SK-N-MC (cell line): Measurements from ENCODE around the gene NRDE2.
"Not testable (repeated sequence)": the region's sequence is repeated elsewhere in the genome, so short reads cannot be mapped to it uniquely, and the experiment has no call there.

Experiments
- DNase-seq: peaks from one replicate; pipeline ENCODE4 v3.0.0-alpha.2; 2011; ENCODE audit warnings: low read depth, low spot score
- H3K27ac ChIP-seq: fragments of 200-600 bp; sonication (generic); 2 replicates; pipeline ENCODE4 v1.5.1; 2016; ENCODE audit warnings: mixed run types
- H3K36me3 ChIP-seq: fragments of 200-600 bp; sonication (generic); 2 replicates; pipeline ENCODE4 v1.6.1; 2017; ENCODE audit warnings: antibody characterized with exemption, low read length, mixed read lengths; ENCODE audit not compliant: insufficient read depth
- H3K4me3 ChIP-seq: fragments of 200-600 bp; sonication (generic); 2 replicates; pipeline ENCODE4 v1.5.1; 2016
- H3K9ac ChIP-seq: fragments of 200-600 bp; sonication (generic); 2 replicates; pipeline ENCODE4 v1.8.0; 2017; ENCODE audit warnings: mixed run types, mixed read lengths; ENCODE audit not compliant: insufficient read length
- H3K9me3 ChIP-seq: fragments of 200-600 bp; sonication (generic); 2 replicates; pipeline ENCODE4 v1.6.1; 2017; ENCODE audit warnings: low read depth, mild to moderate bottlenecking, antibody characterized with exemption, low read length, moderate library complexity, mixed read lengths
- EZH2 ChIP-seq: fragments of 200-600 bp; sonication (generic); IDR thresholded peaks from one replicate; pipeline ENCODE4 v1.6.1; 2017; ENCODE audit warnings: antibody characterized with exemption
- FOXP2 ChIP-seq: optimal IDR thresholded peaks from 2 replicates; pipeline ENCODE3; 2011; ENCODE audit warnings: mild to moderate bottlenecking, moderate library complexity; ENCODE audit not compliant: insufficient read depth; ENCODE audit errors: extremely low read length, control extremely low read depth
- POLR2AphosphoS5 ChIP-seq: IDR thresholded peaks from 2 replicates; pipeline ENCODE4 v1.6.1; 2012; ENCODE audit warnings: mild to moderate bottlenecking, low read depth, low read length, borderline replicate concordance

The NRDE2 gene

DNA sequence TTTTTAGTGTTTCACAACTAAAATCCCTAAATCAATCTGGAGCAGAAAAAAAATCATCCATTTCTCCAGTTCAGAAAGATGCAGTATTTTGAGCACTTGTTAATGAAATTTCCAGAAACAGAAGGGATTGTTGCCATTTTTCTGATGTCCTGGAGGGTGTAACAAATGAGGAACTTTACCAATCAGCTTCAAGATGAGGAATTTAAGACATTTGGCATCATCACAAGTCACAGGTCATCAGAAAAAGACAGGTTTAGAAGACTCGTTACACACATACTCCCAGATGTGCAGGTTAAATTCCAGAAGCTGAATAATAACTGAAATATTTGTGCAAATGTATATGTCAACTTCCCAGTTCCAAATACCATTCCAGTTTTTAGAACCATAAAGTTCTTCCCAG is 75.9 kb downstream of the NRDE2 start:
- Histone ChIP-seq H3K9ac (peak overlapping the region; percentile 100), H3K36me3 (peaks cover 29% of the 10 kb centered on the region), H3K4me3 (peak overlapping the region; percentile 84), H3K9me3 (no peaks in the 10 kb centered on the region), H3K27ac (peak overlapping the region; percentile 91; the same call in 1 of the 2 replicates)
- DNase-seq, result no peak
- TF ChIP-seq POLR2AphosphoS5, result no peak
- no peak for TF ChIP-seq EZH2
- no peak for TF ChIP-seq FOXP2

DNA sequence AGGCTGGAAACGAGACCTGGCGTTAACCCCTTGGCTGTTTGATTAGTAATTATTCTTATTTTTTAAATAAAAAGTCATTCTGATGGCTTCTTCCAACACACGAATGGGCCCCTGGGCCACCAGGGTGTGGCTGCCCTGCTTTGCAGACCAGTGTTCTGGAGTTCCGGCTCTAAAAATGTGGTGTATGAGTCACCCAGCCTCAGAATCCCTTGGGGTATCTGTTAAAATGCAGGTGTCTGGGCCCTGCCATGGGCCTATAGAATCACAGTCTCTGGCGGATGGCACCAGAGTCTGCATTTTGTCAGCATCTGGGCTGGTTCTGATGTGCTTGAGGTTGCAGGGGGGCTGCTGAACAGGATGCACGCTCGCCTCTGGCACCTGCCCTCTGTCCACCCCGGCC is 77.9 kb downstream of the NRDE2 start:
- no peak for TF ChIP-seq POLR2AphosphoS5
- TF ChIP-seq FOXP2, result no peak
- TF ChIP-seq EZH2, result no peak
- Histone ChIP-seq H3K9me3 (no peaks in the 10 kb centered on the region), H3K27ac (no peak overlapping the region), H3K36me3 (peaks cover 11% of the 10 kb centered on the region), H3K9ac (no peak overlapping the region), H3K4me3 (no peak overlapping the region)
- DNase-seq, result no peak

DNA sequence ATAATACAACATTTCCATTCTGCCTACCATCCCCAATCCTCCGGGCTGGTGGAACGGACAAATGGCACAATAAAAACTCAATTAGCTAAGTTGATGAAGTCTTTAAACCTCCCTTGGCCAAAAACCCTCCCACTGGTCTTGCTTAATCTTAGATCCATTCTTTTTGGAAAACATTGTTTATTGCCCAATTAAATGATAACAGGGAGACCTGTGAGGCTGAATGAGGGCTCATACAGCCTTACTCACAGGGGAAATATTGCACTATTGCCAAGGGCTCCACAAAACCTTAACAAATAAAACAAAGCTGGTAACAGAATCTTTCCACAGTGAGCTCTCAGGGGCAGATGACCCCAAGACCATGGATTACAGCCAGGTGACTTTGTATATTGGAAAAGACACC is 83.1 kb downstream of the NRDE2 start:
- no peaks in the 10 kb centered on the region for H3K36me3 ChIP-seq
- H3K9ac ChIP-seq, result no peak overlapping the region
- H3K4me3 ChIP-seq, result no peak overlapping the region
- TF ChIP-seq POLR2AphosphoS5 (no peak), EZH2 (no peak), FOXP2 (no peak)
- H3K9me3 ChIP-seq, result no peaks in the 10 kb centered on the region
- no peak overlapping the region for H3K27ac ChIP-seq
- no peak for DNase-seq

DNA sequence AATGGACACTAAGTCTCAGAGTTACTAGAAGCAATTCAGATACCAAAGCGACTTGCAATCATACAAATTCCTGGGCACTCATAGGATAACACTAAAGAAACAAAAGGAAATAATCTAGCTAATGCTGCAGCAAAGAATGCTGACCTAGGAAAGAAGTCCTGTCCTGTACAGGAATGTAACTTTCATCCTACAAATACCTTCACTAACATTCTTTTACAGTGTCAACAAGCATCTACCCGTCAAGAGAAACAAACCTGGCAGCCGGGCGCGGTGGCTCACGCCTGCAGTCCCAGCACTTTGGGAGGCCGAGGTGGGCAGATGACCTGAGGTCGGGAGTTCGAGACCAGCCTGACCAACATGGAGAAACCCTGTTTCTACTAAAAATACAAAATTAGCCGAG is 84.3 kb downstream of the NRDE2 start:
- not testable (repeated sequence) for H3K36me3 ChIP-seq, DNase-seq, H3K9me3 ChIP-seq, H3K27ac ChIP-seq, H3K4me3 ChIP-seq, H3K9ac ChIP-seq

DNA sequence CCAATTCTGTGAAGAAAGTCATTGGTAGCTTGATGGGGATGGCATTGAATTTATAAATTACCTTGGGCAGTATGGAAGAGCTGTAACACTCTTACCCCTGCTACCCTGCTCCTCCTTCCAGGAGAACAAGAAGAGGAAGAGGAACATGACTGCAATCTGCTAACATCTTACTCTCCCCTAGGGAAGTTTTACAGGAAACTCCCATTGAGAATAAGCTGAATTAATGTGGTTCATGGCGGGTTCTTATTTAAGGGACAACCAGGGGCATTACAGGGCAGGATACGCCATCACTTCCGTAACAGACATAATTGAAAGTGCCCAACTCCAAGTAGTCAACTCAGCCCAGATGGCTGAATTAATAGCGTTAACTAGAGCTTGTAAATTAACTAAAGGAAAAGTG is 84.8 kb downstream of the NRDE2 start:
- no peaks in the 10 kb centered on the region for H3K9me3 ChIP-seq

DNA sequence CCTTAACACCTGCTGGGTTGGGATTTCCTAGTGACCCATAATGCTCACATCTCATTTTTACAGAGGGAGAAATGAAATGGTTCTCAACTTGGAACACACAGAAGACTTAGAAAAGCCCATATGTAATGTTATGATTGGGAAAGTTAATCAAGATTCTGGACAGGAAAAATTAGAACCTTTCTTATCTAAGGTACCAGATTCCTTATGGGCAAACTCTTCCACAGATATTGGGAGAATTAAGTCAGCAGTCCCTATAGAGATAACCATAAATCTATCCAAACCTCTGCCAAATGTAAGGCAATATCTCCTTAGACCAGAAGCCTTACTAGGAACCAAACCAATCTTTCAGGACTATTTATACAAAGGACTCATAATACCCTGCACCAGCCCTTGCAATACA is 89.3 kb downstream of the NRDE2 start:
- no peak for TF ChIP-seq POLR2AphosphoS5
- TF ChIP-seq EZH2, result no peak
- no peak for TF ChIP-seq FOXP2
- H3K4me3 ChIP-seq, result no peak overlapping the region
- DNase-seq, result no peak
- no peak overlapping the region for H3K9ac ChIP-seq
- no peak overlapping the region for H3K27ac ChIP-seq
- peaks cover 11% of the 10 kb centered on the region; the same call in 1 of the 2 replicates for H3K9me3 ChIP-seq
- no peaks in the 10 kb centered on the region for H3K36me3 ChIP-seq

More for the DNA sequence above, 84.8 kb downstream of the NRDE2 start:
- no peak overlapping the region for H3K4me3 ChIP-seq
- TF ChIP-seq POLR2AphosphoS5, result no peak
- no peak for TF ChIP-seq EZH2
- no peak for TF ChIP-seq FOXP2
- H3K27ac ChIP-seq, result no peak overlapping the region
- no peak overlapping the region for H3K9ac ChIP-seq
- DNase-seq, result no peak
- H3K36me3 ChIP-seq, result no peaks in the 10 kb centered on the region

DNA sequence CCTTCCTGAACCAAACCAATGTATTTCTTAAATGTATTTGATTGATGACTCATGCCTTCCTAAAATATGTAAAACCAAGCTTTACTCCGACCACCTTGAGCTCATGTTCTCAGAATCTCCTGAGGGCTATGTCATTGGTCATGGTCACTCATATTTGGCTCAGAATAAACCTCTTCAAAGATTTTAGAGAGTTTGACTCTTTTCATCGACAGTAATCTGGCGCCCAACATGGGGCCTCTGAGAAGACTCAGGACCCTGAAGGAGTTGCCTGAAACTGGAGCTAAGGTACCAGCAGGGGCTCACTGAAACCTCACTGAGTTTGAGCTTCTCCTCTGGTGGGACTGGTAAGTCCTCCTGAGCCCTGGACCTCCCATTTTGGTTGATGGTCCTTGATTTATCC is 92.6 kb downstream of the NRDE2 start:
- no peak overlapping the region for H3K9ac ChIP-seq
- H3K9me3 ChIP-seq, result peaks cover 11% of the 10 kb centered on the region; the same call in 1 of the 2 replicates
- no peaks in the 10 kb centered on the region for H3K36me3 ChIP-seq
- DNase-seq, result no peak
- H3K4me3 ChIP-seq, result no peak overlapping the region
- no peak overlapping the region for H3K27ac ChIP-seq
- TF ChIP-seq EZH2 (no peak), FOXP2 (no peak), POLR2AphosphoS5 (no peak)

DNA sequence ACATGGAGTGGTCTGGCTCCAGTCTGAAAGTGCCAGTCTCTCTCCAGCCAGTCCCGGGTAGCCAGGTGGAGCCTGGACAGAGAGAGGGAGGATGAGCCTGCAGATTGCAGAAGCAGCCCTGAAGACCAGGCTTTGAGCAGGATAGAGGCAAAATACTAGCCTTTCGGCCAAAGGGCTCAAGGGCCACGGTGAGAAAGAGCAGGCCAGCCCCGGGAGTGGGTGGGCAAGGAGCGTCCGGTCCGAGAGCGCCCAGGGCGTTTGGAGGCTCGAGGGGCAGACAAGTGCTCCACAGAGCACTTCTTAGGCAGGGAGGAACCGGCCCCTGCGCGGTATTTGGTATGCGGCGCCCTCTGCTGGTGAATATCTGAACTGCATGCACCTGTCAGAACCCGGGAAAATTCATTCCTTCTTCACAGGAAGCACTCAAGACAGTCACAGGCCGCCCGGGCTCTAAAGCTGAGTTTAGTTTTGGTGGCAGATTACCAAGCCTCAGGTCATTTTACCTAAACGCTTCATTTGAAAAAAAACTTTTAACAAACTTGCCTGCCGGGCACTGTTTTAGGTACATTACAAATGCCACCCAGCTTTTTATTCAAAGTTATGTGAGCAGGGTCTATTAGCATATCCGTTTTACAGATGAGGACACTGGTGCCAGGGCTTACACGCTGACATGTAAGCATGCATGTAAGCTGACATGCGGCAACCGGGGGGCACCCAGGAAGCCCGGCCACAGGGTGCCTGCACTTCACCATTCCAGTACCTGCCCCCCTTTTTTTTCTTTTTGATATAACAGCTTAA is 96.4 kb downstream of the NRDE2 start:
- DNase-seq, result no peak
- TF ChIP-seq FOXP2, result no peak
- no peak for TF ChIP-seq EZH2
- no peak for TF ChIP-seq POLR2AphosphoS5
- Histone ChIP-seq H3K27ac (no peak overlapping the region), H3K36me3 (no peaks in the 10 kb centered on the region), H3K4me3 (peak overlapping the region; percentile 58), H3K9me3 (peaks cover 11% of the 10 kb centered on the region; the same call in 1 of the 2 replicates), H3K9ac (no peak overlapping the region)

DNA sequence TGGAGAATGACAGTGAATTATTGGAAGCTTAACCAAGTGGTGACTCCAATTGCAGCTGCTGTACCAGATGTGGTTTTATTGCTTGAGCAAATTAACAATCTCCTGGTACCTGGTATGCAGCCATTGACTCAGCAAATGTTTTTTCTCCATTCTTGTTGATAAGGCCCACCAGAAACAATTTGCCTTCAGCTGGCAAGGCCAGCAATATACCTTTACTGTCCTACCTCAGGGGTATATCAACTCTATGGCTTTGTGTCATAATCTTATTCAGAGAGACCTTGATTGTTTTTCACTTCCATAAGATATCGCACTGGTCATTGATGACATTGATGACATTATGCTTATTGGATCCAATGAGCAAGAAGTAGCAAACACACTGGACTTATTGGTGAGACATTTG is 101.8 kb downstream of the NRDE2 start:
- not testable (repeated sequence) for H3K27ac ChIP-seq, H3K9ac ChIP-seq, DNase-seq, H3K9me3 ChIP-seq, H3K4me3 ChIP-seq, H3K36me3 ChIP-seq
